Measurements from ENCODE around the gene CAVIN2. TPM values are rescaled to one million over a fixed set of nuclear protein-coding genes. Genes with fewer than 3 reads are reported as not detected.

Gene CAVIN2
- total RNA-seq, 1 experiment from 2014 or later = 0.28 TPM

DNA sequence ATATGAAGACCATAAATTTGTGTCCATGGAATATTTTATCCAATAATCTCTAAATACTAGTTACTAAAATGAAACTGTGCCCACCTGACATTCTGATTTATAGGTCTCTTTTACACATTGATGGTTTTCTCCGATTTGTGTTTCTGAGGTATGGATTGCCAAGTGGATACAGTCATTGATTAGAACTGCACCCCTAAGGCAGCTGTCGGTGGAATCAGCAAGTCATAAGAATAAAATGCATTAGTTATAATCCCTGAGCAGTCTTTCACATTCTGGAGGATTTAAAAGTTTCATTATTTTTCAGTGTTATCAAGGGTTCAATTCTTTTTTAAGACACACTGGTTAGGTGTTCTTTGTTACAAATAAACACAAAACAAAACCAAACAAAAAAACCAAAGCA is 6.0 kb downstream of the CAVIN2 start:
- no peak overlapping the region for H3K27ac Mint-ChIP-seq
- H3K4me3 Mint-ChIP-seq = no peak overlapping the region
- TF ChIP-seq NR2C2 (CRISPR knock-in tag; IDR thresholded peaks at IDR 0.05) (no peak), FOXK1 (CRISPR knock-in tag; IDR thresholded peaks at IDR 0.05) (no peak), NR1H2 (CRISPR knock-in tag; IDR thresholded peaks at IDR 0.05) (no peak), ZNF317 (CRISPR knock-in tag; IDR thresholded peaks at IDR 0.05; ENCODE audit: borderline replicate concordance, low read depth) (no peak)
- no peaks in the 10 kb centered on the region for H3K36me3 Mint-ChIP-seq
- ChIA-PET POLR2A (no interaction called here), CTCF (interaction anchor here (0.9 to 2.0 kb wide), 5 partner anchors 25 to 321 kb away, joined by 3 to 15 read pairs (median 6); no protein-coding TSS in a partner anchor)
- H3K27me3 Mint-ChIP-seq (ENCODE audit: low read depth) = no peaks in the 10 kb centered on the region
- no peak for DNase-seq (ENCODE audit: low spot score)
- H3K9me3 Mint-ChIP-seq = peaks cover 7% of the 10 kb centered on the region; the same call in 1 of the 2 replicates
- ATAC-seq = no peak
- H3K4me1 Mint-ChIP-seq = peaks cover 28% of the 10 kb centered on the region

DNA sequence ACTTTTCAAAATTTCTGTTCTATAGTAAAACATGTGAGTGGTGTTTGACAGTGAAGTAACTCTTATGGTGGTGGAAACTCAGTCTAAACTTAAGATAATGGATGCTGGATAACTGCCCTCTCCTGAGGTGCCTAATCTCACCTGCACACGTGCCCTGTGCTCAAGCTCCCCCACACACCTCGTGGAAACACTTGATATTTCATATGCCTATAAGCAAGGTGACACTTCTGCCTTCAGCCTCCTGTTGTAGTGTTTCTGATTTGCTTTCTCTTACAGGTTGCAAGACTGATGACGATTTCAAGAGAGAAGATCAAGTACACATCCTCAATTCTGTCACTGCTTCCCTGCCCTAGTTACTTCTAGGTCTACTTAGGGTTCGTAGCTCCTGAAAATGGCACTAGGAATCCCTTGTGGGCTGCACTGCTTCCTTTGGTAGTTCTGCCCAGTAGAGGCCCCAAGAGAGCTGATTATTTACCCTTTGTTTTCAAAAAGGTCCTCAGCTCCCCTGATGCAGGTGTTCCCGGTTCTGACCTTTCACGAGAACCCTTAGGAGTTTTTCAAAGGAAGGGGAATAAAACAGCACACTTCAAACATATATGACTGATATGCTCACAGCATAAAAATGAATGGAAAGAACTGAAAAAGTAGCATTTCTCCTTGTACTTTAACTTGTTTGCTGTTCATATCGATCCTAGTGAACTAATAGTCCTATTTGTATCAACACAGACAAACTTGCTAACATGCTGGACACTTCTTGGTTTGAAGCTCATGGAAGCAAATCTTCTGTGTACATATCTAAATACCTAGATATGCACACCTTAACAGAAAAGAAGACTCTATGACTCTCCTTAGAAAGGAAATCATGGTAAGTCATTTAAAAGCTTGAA is 6.7 kb downstream of the CAVIN2 start:
- ChIA-PET CTCF (interaction anchor here (0.9 to 2.0 kb wide), 9 partner anchors 9 to 322 kb away, joined by 3 to 15 read pairs (median 5); no protein-coding TSS in a partner anchor), POLR2A (no interaction called here)
- ATAC-seq = peak; percentile 44
- H3K27me3 Mint-ChIP-seq (ENCODE audit: low read depth) = no peaks in the 10 kb centered on the region
- no peaks in the 10 kb centered on the region for H3K36me3 Mint-ChIP-seq
- TF ChIP-seq, protein P1, sequence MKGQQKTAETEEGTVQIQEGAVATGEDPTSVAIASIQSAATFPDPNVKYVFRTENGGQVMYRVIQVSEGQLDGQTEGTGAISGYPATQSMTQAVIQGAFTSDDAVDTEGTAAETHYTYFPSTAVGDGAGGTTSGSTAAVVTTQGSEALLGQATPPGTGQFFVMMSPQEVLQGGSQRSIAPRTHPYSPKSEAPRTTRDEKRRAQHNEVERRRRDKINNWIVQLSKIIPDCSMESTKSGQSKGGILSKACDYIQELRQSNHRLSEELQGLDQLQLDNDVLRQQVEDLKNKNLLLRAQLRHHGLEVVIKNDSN (CRISPR knock-in tag; IDR thresholded peaks at IDR 0.05) = no peak
- TF ChIP-seq, protein P2, sequence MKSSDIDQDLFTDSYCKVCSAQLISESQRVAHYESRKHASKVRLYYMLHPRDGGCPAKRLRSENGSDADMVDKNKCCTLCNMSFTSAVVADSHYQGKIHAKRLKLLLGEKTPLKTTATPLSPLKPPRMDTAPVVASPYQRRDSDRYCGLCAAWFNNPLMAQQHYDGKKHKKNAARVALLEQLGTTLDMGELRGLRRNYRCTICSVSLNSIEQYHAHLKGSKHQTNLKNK (CRISPR knock-in tag; IDR thresholded peaks at IDR 0.05) = no peak
- TF ChIP-seq, protein P3, sequence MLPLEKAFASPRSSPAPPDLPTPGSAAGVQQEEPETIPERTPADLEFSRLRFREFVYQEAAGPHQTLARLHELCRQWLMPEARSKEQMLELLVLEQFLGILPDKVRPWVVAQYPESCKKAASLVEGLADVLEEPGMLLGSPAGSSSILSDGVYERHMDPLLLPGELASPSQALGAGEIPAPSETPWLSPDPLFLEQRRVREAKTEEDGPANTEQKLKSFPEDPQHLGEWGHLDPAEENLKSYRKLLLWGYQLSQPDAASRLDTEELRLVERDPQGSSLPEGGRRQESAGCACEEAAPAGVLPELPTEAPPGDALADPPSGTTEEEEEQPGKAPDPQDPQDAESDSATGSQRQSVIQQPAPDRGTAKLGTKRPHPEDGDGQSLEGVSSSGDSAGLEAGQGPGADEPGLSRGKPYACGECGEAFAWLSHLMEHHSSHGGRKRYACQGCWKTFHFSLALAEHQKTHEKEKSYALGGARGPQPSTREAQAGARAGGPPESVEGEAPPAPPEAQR (CRISPR knock-in tag; IDR thresholded peaks at IDR 0.05) = no peak
- no peak for TF ChIP-seq HMGA2 (CRISPR knock-in tag; IDR thresholded peaks at IDR 0.05)
- TF ChIP-seq ZNF396 (CRISPR knock-in tag; IDR thresholded peaks at IDR 0.05; ENCODE audit: borderline replicate concordance) = no peak
- TF ChIP-seq, protein P4, sequence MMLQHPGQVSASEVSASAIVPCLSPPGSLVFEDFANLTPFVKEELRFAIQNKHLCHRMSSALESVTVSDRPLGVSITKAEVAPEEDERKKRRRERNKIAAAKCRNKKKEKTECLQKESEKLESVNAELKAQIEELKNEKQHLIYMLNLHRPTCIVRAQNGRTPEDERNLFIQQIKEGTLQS (CRISPR knock-in tag; conservative IDR thresholded peaks at IDR 0.05) = no peak
- no peak for TF ChIP-seq RELA (CRISPR knock-in tag; IDR thresholded peaks at IDR 0.05; ENCODE audit: borderline replicate concordance)
- TF ChIP-seq, protein P5, sequence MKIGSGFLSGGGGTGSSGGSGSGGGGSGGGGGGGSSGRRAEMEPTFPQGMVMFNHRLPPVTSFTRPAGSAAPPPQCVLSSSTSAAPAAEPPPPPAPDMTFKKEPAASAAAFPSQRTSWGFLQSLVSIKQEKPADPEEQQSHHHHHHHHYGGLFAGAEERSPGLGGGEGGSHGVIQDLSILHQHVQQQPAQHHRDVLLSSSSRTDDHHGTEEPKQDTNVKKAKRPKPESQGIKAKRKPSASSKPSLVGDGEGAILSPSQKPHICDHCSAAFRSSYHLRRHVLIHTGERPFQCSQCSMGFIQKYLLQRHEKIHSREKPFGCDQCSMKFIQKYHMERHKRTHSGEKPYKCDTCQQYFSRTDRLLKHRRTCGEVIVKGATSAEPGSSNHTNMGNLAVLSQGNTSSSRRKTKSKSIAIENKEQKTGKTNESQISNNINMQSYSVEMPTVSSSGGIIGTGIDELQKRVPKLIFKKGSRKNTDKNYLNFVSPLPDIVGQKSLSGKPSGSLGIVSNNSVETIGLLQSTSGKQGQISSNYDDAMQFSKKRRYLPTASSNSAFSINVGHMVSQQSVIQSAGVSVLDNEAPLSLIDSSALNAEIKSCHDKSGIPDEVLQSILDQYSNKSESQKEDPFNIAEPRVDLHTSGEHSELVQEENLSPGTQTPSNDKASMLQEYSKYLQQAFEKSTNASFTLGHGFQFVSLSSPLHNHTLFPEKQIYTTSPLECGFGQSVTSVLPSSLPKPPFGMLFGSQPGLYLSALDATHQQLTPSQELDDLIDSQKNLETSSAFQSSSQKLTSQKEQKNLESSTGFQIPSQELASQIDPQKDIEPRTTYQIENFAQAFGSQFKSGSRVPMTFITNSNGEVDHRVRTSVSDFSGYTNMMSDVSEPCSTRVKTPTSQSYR (CRISPR knock-in tag; IDR thresholded peaks at IDR 0.05) = no peak
- H3K27ac Mint-ChIP-seq = no peak overlapping the region
- H3K9me3 Mint-ChIP-seq = peaks cover 7% of the 10 kb centered on the region; the same call in 1 of the 2 replicates
- H3K4me1 Mint-ChIP-seq = peaks cover 20% of the 10 kb centered on the region
- DNase-seq (ENCODE audit: low spot score) = no peak
- no peak overlapping the region for H3K4me3 Mint-ChIP-seq

DNA sequence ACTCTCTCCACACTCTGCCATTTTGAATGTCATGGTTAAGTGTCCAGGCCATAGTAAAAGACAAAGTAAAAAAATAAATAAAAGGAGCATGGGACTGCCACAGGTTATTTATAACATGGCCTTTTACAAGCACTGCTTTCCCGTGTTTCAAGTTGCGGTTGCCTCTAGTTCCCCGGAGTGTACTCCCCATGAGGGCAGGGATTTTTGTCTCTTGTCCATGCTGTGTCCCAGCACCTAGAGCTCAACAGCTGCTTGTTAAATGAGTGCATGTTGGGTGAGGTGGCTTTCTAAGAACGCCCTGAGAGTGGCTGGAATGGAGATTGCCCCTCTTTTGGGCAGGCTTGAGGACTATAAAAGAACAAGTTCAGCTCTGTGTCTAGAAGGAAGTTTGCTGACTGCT is 8.4 kb downstream of the CAVIN2 start:
- DNase-seq (ENCODE audit: low spot score) (no peak), ATAC-seq (no peak)
- peaks cover 14% of the 10 kb centered on the region for H3K4me1 Mint-ChIP-seq
- H3K9me3 Mint-ChIP-seq = peaks cover 7% of the 10 kb centered on the region; the same call in 1 of the 2 replicates
- H3K27ac Mint-ChIP-seq = no peak overlapping the region
- no peaks in the 10 kb centered on the region for H3K36me3 Mint-ChIP-seq
- ChIA-PET POLR2A (no interaction called here), CTCF (no interaction called here)
- TF ChIP-seq GABPB1 (CRISPR knock-in tag; IDR thresholded peaks at IDR 0.05) (no peak), MYBL2 (CRISPR knock-in tag; IDR thresholded peaks at IDR 0.05) (no peak), NR1H2 (CRISPR knock-in tag; IDR thresholded peaks at IDR 0.05) (no peak)
- TF ChIP-seq, protein P6, sequence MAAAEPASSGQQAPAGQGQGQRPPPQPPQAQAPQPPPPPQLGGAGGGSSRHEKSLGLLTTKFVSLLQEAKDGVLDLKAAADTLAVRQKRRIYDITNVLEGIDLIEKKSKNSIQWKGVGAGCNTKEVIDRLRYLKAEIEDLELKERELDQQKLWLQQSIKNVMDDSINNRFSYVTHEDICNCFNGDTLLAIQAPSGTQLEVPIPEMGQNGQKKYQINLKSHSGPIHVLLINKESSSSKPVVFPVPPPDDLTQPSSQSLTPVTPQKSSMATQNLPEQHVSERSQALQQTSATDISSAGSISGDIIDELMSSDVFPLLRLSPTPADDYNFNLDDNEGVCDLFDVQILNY (CRISPR knock-in tag; IDR thresholded peaks at IDR 0.05) = no peak
- TF ChIP-seq, protein P7, sequence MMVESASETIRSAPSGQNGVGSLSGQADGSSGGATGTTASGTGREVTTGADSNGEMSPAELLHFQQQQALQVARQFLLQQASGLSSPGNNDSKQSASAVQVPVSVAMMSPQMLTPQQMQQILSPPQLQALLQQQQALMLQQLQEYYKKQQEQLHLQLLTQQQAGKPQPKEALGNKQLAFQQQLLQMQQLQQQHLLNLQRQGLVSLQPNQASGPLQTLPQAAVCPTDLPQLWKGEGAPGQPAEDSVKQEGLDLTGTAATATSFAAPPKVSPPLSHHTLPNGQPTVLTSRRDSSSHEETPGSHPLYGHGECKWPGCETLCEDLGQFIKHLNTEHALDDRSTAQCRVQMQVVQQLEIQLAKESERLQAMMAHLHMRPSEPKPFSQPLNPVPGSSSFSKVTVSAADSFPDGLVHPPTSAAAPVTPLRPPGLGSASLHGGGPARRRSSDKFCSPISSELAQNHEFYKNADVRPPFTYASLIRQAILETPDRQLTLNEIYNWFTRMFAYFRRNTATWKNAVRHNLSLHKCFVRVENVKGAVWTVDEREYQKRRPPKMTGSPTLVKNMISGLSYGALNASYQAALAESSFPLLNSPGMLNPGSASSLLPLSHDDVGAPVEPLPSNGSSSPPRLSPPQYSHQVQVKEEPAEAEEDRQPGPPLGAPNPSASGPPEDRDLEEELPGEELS (CRISPR knock-in tag; IDR thresholded peaks at IDR 0.05) = no peak
- no peaks in the 10 kb centered on the region for H3K27me3 Mint-ChIP-seq (ENCODE audit: low read depth)
- no peak overlapping the region for H3K4me3 Mint-ChIP-seq
